Stimulated activated CD8-positive, alpha-beta memory T cell treated with anti-CD3 and anti-CD28 coated beads, Interleukin-7, amount 100 ng/mL, for 1 hour (primary cell): ENCODE data around the gene TPR.
A peak's percentile ranks its signal among the peaks of the same experiment; 100 is the strongest.
"Not testable (repeated sequence)": the region's sequence is repeated elsewhere in the genome, so short reads cannot be mapped to it uniquely, and the experiment has no call there.

ENCODE experiments used
- DNase-seq, 2 donors: peaks; one replicate each; pipeline ENCODE4 v3.0.0-alpha.2; 2020; ENCODE audit warnings: low read depth in 2 of 2

The TPR gene

DNA sequence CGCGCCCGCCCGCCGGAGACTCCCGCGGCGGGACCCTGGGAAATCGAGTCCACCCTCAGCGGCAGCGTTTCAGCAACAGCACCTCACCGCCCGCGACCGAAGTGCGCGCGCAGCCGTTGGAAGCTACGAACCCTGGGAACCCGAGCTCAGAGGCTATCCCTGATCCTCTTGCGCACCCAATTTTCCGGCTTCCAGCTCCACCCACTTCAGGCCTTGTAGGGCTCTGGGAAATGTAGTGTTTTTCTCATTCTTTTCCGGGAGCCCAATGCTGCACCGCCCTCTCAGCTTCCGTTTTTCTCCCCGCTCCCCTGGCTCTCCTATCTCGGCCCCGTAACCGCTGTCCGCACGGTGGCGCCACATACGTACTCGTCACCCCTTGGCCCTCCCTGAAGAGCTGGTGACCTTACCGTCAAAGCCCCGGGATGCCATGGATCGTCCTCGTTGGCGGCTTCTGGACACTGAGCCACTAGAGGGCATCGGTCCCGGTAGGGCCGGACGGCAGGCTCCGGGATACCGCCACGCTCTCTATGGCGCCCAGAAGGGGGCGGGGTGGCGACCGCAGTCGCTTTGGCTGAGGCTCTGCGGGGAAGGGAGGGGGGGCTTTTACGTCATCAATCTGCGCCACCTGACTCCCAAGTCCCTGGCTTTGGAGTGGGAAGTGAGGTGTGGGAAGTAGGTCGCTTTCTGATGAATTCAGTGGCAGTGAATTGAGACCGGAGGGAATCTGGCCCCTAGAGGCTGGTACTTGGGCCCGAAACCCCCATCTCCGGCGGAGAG lies at the start of gene TPR, which contains the start of gene ODR4:
Gene TPR, minus strand, starts transcription at position 102 of the 777 bp plus-strand sequence. CDS start 225 bp downstream, outside the sequence.
Gene ODR4, plus strand, starts transcription at position 687 of the 777 bp plus-strand sequence. CDS start 3,948 bp downstream, outside the sequence.
- DNase-seq, result peak; percentile 88 to 90

DNA sequence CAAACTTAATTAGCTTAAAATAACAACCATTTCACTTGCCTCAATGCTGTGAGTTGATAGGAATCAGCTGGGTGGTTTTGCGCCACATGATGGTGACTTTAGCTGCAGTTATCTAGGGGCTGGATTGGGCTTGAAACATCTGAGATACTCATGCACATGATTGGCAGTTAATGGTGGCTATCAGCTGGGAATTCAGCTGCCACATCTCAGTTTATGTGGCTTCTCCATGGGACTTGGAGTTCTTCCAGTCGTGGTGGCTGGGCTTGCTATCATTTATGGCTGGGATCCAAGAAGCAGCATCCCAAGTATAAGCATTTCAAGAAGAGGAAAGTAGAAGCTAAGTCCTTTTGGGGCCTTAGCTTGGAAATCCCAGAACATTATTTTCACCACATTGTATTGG lies 49.5 kb upstream of the TPR start:
- no peak for DNase-seq

DNA sequence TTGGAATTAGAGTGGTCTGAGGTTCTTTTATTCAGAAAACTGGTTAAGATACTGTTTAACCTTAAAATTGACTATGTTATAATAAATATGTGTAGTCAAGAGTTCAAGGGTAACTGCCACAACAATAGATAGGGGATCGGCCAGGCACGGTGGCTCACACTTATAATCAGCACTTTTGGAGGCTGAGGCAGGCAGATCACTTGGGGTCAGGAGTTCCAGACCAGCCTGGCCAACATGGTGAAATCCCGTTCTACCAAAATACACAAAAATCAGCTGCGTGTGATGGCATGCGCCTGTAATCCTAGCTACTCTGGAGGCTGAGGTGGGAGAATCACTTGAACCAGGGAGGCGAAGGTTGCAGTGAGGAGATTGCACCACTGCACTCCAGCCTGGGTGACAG lies 46.4 kb upstream of the TPR start:
- DNase-seq, result no peak

DNA sequence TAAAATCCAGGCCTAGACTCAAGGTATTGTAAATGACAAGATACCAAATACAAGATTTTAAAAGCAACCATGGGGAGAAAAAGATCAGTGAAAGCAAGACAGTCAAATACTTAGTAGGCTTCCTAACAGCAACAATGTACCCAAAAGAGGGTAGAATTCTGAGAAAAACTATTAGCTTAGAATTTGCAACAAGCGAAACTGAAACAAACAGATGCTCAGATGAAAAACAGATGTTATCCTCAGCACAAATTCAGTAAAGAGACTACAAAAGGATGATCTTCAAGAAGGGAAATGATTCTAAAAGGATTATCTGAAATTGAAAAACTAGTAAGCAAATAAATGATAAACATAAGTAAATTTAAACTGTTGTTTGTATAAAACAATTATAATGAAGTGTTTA lies 45.9 kb upstream of the TPR start:
- no peak for DNase-seq

DNA sequence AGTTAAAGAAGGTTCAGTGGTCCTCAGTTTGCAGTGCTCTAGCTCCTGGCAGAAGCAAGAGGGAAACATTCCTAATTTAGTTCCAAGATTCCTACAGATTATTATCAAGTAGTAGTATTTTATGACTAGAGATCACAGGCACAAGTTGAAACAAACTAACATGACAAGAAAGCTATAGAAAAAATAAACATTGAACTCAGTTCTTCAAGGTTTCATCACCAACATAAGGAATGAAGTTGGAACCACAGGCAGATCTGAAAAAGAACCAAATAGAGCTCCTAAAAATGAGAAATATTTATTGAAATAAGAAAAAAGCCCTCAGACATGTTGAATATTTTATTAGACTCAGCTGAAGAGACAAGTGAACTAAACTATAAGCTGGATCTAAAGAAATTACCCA lies 45.3 kb upstream of the TPR start:
- DNase-seq, result no peak

DNA sequence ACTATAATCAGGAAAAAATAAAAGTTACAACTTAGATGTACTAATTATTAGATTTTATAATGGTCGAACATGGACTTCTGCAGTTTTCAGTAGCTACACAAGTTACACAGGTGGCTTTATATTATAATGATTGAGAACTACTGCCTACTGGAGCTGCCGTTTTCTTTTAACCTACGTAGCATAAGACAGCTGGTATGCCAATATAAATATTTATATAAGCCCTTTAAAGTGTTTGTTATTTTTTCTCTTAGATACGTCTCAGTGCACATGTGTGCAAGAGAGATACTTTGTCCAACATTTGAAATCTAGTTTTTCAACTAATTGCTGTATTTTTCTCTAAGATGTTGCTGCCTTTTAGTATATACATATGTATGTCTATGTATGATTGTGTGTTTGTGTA lies 43.5 kb upstream of the TPR start:
- no peak for DNase-seq

DNA sequence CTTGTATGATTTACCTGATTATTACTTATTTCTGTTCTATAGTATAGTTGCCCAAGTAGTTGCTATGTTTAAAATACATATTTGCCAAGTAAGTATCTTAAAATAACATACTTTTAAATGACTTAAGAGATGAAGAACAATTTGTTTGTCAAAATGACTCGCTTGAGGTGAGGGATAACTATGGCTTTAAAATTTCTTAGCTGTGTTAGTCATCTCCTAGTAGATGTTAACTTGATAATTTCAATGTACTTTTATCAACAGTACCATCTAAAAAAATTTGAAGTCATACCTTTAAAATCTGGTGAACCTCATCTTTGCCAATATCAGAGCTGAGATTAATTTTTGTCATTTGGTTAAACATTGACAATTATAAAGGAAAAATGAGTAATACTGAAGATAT lies 38.3 kb upstream of the TPR start:
- DNase-seq, result no peak

DNA sequence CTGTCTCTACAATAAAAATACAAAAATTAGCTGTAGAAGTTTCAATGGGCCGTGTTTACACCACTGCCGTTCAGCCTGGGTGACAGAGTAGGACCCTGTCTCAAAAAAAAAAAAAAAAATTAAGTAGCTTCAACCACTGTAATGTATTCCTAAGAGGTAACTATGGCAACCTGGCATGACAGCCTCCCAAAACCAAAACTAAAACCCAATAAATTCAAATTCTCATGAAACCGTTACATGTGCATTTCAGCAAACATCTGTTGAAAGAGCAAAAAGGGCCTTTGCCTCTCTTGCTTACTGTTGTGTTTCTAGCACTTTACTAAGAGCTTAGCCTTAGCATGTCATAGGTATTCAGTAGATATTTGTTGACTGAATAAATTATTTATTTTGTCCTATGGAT lies 34.0 kb upstream of the TPR start:
- DNase-seq, result no peak

DNA sequence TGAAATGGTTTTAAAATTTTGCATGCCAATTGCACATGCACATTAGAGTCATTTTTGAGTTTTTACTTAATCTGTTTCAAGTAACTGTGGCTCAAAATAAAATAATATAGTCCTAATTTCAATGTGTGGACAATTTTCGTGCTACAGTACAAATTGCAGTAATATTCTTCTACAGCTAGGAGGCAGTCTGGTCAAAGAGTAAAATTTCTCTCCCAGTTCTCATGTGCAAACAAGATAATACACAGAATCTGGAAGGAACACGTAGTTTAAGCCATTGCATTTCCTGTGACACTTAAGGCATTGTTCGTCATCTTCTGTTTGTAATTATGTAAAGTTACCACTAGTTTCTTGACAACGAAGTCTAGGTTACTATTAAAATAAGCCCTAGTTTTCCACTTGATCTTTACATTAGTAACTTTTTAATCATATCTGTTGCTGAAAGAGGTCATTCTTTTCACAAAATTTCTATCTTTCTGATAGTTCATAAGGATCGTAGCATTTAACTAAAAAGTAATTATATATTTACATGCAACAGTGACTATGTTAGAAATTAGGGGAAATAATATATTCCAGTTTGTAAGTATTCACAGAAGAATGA lies 29.5 kb upstream of the TPR start:
- no peak for DNase-seq

DNA sequence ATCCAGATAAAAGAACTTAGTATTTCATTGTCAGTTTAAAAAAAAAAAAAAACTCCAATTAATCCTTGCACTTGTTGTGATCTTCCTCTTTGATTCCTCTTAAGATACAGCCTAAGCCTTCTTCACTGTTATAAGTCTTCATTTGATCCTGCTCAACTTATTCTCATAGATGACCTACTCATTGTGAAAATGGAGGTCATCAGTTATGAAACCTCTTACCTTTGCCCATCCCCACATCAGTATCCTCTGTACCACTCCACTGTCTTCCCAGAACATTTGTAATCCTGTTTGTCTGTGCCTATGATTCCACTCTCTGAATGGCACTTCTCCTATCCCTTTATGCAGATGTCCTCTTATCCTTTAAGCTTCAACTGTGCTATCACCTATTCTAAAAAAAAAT lies 28.6 kb upstream of the TPR start:
- DNase-seq, result no peak

DNA sequence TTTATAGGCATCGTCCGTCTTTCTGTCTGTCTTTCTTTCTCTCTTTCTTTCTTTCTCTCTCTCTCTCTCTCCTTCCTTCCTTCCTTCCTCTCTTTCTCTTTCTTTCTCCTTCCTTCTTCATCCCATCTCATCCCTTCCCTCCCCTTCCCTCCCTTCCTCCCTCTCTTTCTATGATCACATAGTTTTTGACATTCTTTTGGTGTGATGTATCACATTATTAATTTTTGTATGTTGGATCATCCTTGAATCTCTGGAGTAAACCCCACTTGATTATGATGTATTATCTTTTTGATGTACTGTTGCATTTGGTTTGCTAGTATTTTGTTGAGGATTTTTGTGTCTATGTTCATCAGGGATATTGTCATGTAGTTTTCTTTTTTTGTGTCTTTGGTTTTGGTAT lies 26.4 kb upstream of the TPR start:
- not testable (repeated sequence) for DNase-seq

DNA sequence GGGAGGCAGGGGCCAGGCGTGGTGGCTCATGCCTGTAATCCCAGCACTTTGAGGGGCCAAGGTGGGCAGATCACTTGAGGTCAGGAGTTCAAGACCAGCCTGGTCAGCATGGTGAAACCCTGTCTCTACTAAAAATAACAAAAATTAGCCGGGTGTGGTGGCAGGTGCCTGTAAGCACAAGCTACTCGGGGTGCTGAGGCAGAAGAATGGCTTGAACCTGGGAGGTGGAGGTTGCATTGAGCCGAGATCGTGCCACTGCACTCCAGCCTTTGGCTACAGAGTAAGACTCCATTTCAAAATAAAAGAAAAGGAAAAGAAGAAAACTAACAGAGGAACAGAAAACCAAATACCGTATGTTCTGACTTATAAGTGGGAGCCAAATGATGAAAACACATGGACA lies 17.7 kb upstream of the TPR start:
- not testable (repeated sequence) for DNase-seq

DNA sequence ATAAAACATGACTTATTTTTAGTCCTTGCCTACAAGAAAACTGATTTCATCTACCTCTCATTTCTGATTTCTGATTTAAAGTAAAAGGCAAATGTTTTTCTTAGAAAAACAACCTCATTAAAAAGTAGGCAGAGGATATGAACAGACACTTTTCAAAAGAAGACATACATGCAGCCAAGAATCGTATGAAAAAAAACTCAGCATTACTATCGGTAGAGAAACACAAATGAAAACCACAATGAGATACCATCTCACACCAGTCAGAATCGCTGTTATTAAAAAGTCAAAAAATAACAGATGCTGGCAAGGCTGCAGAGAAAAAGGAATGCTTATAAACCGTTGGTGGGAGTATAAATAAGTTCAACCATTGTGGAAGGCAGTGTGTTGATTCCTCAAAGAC lies 16.8 kb upstream of the TPR start:
- no peak for DNase-seq

DNA sequence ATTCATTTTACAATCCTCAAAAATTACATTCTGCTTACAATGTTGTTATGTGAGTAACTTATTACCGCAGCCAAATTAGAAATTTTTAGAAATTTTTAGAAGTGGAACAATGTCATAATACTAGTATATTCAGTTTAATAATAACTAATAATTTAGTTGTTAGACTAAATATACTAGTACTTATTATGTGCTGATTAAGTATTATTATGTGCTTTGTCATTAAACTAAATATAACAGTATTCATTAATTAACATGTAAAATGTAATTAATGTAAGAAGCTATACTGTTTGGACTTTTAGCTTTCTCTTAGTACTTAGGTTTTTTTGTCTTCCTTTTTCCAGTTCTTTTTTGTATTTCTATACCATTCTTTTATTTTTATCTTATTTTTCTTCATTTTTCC lies 15.9 kb upstream of the TPR start:
- no peak for DNase-seq

DNA sequence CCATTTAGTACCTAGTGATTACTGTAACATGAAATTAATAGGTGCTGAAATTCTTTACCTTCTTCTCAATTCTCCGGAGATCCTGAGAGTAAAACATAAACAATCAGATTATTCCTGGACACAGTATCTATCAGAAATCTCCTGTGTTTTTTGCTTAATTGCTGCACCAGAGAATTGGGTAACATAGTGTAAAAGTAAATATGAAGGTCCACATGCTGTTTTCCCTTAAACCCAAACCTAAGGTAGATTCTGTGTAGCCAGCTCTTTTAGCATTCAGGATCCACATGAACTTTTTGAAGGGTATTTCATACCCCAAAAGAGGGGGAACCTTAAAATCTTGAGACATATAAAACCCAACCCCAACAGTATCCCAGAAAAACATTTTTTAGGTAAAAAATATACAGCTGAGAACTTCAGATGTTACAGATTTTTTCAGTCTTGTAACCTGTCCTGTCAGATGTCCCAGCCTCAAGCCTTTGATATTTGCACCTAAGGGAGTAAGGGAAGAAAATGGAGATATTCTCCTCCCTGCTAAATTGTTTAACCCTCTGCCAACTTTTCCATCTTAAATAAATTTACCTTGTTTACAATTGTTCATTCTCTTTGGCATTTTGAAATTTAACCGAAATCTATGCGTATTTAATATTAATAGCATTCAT lies 11.8 kb upstream of the TPR start:
- DNase-seq, result no peak

DNA sequence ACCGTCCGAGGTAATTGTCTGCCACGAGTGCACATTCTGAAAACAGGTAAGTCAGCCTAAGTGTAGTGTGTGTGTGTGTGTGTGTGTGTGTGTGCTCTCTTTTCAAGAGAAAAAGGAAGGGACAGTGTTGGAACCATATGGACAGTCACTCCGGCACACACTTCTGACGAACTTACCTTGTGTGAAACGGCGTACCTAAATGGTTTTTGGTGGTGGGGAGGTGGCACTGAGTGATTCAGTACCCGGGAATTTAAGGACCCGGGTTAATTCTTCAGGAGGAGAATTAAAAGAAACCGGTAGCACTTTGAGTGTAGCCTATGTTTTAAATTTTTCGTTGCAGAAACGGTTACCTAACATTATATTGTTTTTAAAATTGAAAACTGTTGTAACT lies 871 bp upstream of the TPR start:
- DNase-seq, result no peak

DNA sequence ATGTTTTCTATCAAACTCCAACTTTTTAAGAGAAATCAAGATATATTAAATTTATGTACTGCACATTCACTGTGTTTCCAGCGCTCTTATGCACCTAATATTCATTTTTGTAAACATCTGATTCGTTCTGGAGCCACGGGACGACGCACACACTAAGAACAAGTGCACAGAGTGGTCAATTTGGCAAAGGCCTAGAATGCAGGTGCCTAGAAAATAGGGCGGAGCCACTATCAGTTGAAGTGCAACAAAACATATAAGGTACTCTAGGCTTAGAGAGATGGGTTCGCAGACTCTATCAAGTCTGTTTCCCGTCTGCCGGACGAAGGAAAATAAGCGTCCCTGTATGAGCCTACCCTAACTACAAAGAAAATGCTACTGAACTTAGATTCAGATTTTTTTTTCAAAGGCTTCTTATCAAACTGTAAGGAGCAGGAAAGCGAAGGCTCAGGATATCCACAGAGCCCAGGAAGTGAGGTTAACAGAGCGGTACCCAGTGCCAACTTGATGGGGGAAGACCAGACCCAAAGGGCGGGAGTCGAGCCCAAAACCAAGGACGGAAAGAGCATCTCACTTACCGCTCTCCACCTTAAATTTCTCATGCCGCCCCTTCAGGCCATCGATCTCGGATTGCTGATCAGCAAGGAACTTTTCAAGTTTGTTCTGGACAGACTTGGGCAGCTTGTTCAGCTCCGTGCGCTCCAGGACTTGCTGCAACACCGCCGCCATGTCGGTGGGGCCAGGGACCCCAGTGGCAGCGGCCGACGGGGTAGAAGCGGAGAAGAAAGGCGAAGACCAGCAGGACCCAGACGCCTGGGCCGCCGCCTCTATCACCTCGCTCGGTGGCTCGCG lies 526 bp downstream of the TPR start:
- peak in 1 of 2 donors; percentile 5 for DNase-seq

DNA sequence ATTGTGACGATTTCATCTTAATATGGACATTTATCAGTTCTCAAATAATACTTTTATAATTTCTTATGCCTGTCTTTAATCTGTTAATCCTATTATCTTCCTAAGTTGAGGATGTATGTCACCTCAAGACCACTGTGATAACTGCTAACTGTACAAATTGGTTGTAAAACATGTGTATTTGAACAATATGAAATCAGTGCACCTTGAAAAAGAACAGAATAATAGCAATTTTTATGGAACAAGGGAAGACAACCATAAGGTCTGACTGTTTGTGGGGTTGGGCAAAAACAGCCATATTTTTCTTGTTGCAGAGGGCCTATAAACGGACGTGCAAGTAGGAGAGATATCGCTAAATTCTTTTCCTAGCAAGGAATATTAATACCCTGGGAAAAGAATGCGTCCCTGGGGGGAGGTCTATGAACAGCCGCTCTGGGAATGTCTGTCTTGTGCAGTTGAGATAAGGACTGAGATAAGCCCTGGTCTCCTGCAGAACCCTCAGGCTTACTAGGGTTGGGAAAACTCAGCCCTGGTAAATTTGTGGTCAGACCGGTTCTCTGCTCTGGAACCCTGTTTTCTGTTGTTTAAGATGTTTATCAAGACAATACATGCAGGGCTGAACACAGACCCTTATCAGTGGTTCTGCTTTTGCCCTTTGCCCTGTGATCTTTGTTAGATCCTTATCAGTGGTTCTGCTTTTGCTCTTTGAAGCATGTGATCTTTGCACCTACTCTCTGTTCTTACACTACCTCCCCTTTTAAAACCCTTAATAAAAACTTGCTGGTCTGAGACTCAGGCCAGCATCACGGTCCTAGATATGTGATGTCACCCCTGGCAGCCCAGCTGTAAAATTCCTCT lies 27.0 kb downstream of the TPR start:
- not testable (repeated sequence) for DNase-seq

DNA sequence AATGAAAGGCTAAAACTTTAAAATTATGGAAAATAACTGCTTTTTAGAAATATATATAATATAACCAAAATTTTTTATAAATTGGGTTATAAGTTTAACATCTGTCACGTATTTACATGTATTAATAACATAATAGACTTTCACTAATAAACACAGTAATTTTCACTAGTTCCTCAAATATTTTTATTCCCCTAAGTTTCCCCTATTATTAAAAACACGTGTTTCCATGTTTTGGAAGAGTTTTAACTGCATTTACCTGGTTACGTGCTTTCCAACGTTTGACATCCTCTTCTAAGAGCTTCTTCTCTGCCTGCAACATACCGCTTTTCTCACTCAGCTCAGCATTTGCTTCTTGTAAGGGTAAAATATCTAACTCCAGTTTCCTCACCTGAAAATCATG lies 34.3 kb downstream of the TPR start:
- DNase-seq, result no peak

DNA sequence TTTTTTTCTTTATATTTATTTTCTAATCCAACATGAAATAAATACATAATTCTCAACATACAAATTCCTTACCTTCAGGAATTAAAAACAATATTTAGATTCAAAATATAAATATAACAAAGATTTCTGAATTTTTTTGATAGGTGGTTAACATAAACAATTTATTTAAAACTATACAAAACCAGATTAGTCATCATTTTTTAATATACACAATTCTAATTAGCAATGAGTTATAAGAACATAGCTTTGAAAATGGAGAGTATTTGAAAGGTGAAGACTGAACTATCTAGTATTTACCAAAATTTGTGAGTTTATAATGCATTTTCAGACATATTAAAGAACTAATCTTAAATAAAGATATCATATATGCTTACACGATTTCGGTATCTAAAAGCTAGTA lies 37.5 kb downstream of the TPR start:
- DNase-seq, result no peak

DNA sequence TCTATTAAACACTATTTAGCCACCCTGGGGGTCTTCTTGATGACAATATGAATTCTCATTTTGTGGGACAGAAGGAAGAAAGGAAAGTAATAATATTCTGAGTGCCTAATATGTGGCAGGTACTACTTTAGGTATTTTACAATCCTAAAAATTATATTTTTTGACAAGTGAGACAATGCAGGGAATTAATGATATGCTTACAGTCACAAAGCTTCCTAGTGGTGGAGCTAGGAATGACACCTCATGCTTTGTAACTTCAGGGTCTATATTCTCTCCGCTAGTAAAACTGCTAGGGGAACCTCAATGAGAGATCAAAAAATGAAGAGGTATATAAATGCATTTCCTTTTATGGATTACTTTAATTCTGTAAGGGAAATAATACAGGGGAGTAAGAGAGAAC lies 44.3 kb downstream of the TPR start:
- no peak for DNase-seq
